Measurements from ENCODE around the gene CBL. TPM values are rescaled to one million over a fixed set of nuclear protein-coding genes. Genes with fewer than 3 reads are reported as not detected.

Gene CBL
- total RNA-seq, 1 donor from 2014 or later: 22.5 TPM

- Histone ChIP-seq H3K27me3 (ENCODE audit: control insufficient read depth, insufficient read depth, low read length) (no peaks in the 10 kb centered on the region), H3K36me3 (ENCODE audit: control insufficient read depth, insufficient read depth, low read length) (peaks cover 2% of the 10 kb centered on the region), H3K4me3 (ENCODE audit: low read depth, low read length) (peak overlapping the region; percentile 75)
- no peak for DNase-seq (ENCODE audit: low read depth)
- TF ChIP-seq CTCF (IDR thresholded peaks at IDR 0.05; ENCODE audit: insufficient read depth, low read length, poor library complexity, severe bottlenecking): peak; percentile 28
Observed at GRCh38 chr11:119315131-119316015, 109.2 kb downstream of the CBL start.

- Histone ChIP-seq H3K36me3 (ENCODE audit: control insufficient read depth, insufficient read depth, low read length) (no peaks in the 10 kb centered on the region), H3K27me3 (ENCODE audit: control insufficient read depth, insufficient read depth, low read length) (no peaks in the 10 kb centered on the region), H3K4me3 (ENCODE audit: low read depth, low read length) (peak overlapping the region; percentile 75)
- TF ChIP-seq CTCF (IDR thresholded peaks at IDR 0.05; ENCODE audit: insufficient read depth, low read length, poor library complexity, severe bottlenecking): no peak
- DNase-seq (ENCODE audit: low read depth): no peak
Observed at GRCh38 chr11:119316016-119316728, 110.0 kb downstream of the CBL start.

GRCh38 chr11:119316729-119317591 lies 110.8 kb downstream of the CBL start, which contains the start of gene MCAM:
MCAM (minus strand) TSS chr11:119317130; CDS start chr11:119317101, 29 bp downstream.
- peak within 1 kb of the TSS; percentile 75 for H3K4me3 ChIP-seq (ENCODE audit: low read depth, low read length)
- H3K27me3 ChIP-seq (ENCODE audit: control insufficient read depth, insufficient read depth, low read length): no peaks in the 10 kb centered on the region
- DNase-seq (ENCODE audit: low read depth): no peak
- TF ChIP-seq CTCF (IDR thresholded peaks at IDR 0.05; ENCODE audit: insufficient read depth, low read length, poor library complexity, severe bottlenecking): no peak
- H3K36me3 ChIP-seq (ENCODE audit: control insufficient read depth, insufficient read depth, low read length): no peaks in the 10 kb centered on the region

- no peaks in the 10 kb centered on the region for H3K27me3 ChIP-seq (ENCODE audit: control insufficient read depth, insufficient read depth, low read length)
- H3K36me3 ChIP-seq (ENCODE audit: control insufficient read depth, insufficient read depth, low read length): no peaks in the 10 kb centered on the region
- no peak overlapping the region for H3K4me3 ChIP-seq (ENCODE audit: low read depth, low read length)
- no peak for TF ChIP-seq CTCF (IDR thresholded peaks at IDR 0.05; ENCODE audit: insufficient read depth, low read length, poor library complexity, severe bottlenecking)
- no peak for DNase-seq (ENCODE audit: low read depth)
Observed at GRCh38 chr11:119317592-119318239, 111.6 kb downstream of the CBL start.
